Activated T-helper 2 cell treated with anti-CD3 and anti-CD28 coated beads, Interferon-gamma antibody, Interleukin-2, Interleukin-4, amounts not matched to agents 10 μg/mL and 5 μg/mL and 100 μg/mL, durations not matched to agents 14 hours and 24 hours and 36 hours (primary cell): Measurements from ENCODE around the gene SIGLEC7. TPM values are rescaled to one million over a fixed set of nuclear protein-coding genes. Genes with fewer than 3 reads are reported as not detected.

Experiments
- DNase-seq: peaks from one replicate; pipeline ENCODE4 v3.0.0; 2021; ENCODE audit warnings: low spot score
- H3K27ac Mint-ChIP-seq: one replicate; pipeline ENCODE4 v1.8.0; 2021; ENCODE audit warnings: mixed read lengths
- H3K27me3 Mint-ChIP-seq: one replicate; pipeline ENCODE4 v1.8.0; 2021; ENCODE audit warnings: low read depth, mixed read lengths
- H3K36me3 Mint-ChIP-seq: one replicate; pipeline ENCODE4 v1.8.0; 2021; ENCODE audit warnings: low read depth, mixed read lengths
- H3K4me1 Mint-ChIP-seq: one replicate; pipeline ENCODE4 v1.8.0; 2021; ENCODE audit warnings: low read depth, mixed read lengths
- H3K4me3 Mint-ChIP-seq: one replicate; pipeline ENCODE4 v1.8.0; 2021; ENCODE audit warnings: low read depth, mild to moderate bottlenecking, moderate library complexity, mixed read lengths
- H3K9me3 Mint-ChIP-seq: one replicate; pipeline ENCODE4 v1.8.0; 2021; ENCODE audit warnings: mixed read lengths
- intact Hi-C: fragments of 100-400 bp; cut with micrococcal nuclease; formaldehyde crosslinking; loops from one replicate; pipeline ENCODE4 v1.15.1; 2023
- total RNA-seq: library from RNA; stranded (reverse); gene quantifications from 2 replicates; pipeline ENCODE4 v1.2.3, GENCODE V29; 2022

SIGLEC7 gene
- total RNA-seq, 1 donor from 2014 or later = not detected

DNA sequence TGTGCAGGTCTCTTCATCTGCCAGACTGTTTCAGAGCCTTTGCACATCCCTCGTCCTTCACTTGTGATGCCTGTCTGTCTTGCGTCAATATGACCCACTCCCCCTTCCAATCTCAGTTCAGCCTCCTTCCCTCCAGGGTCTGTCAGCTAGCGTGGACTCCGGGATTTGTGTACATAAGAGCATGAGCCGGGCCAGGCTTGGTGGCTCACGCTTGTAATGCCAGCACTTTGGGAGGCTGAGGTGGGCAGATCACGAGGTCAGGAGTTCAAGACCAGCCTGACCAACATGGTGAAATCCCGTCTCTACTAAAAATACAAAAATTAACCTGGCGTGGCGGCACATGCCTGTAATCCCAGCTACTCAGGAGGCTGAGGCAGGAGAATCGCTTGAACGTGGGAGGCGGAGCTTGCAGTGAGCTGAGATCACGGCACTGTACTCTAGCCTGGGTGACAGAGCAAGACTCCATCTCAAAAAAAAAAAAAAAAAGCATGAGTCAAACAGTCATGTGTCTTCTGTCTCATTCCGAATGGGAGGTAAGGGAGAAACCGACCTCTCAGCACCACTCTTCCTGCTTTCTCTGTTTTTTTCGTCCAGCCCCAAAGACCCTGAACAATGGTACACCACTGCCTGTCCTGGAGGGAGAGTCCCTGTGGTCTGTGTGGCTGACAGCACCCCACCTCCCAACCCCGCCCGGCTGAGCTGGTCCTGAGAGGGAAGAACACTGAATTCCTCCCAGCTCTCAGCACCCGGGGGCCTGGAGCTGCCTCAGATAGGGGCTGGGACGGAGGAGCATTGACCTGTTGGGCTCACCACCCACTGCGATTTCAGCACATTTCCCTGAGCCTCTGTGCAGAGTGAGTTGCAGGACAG is 19.8 kb upstream of the SIGLEC7 start:
- Mint-ChIP-seq H3K27ac (no peak overlapping the region), H3K9me3 (no peaks in the 10 kb centered on the region), H3K4me1 (peaks cover 32% of the 10 kb centered on the region), H3K27me3 (peaks cover 7% of the 10 kb centered on the region), H3K4me3 (no peak overlapping the region), H3K36me3 (no peaks in the 10 kb centered on the region)
- intact Hi-C loops = no loop called here
- DNase-seq = no peak

DNA sequence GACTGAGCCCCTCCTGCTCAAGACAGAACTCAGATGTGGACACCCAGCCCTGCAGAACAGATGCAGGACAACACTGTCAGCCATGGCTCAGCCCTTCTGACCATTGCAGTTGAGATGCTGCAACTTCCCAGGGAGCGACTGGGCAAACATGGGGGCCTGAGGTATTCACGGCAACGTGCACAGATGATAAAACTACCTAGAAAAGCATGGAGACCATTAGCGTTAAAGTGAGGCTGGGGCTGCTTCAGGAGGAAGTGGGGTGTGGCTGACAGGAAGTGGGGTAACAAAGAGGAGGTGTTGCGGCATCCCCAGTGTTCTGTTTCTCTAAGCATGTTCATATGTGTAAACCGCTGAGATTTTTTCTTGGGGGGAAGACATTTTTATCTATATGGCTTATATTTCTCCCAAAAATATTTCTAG is 18.7 kb upstream of the SIGLEC7 start:
- H3K4me3 Mint-ChIP-seq = no peak overlapping the region
- peaks cover 38% of the 10 kb centered on the region for H3K4me1 Mint-ChIP-seq
- H3K9me3 Mint-ChIP-seq = no peaks in the 10 kb centered on the region
- DNase-seq = peak; percentile 31
- intact Hi-C loops = no loop called here
- H3K27ac Mint-ChIP-seq = peak overlapping the region; percentile 24
- no peaks in the 10 kb centered on the region for H3K36me3 Mint-ChIP-seq
- peaks cover 4% of the 10 kb centered on the region for H3K27me3 Mint-ChIP-seq

DNA sequence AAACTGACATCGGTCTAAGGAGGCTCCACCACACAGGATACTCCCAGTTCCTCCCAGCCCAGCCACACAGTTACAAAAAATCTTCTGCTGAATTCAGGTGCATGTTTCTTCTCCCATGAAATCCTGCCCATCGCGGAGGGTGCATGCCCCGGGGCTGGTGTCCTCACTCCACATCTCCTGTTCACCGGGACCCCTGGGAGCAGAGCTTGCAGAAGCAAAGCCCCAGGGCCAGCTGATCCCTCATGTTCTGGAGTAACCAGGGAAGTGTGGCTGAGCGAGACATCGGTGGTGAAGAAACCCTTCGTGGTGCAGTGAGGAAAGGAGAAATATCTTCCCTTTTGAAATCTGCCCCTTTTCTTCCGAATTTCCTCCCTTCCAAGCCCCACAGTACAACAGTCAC is 18.3 kb upstream of the SIGLEC7 start:
- H3K4me1 Mint-ChIP-seq = peaks cover 42% of the 10 kb centered on the region
- intact Hi-C loops = no loop called here
- peaks cover 4% of the 10 kb centered on the region for H3K27me3 Mint-ChIP-seq
- no peaks in the 10 kb centered on the region for H3K36me3 Mint-ChIP-seq
- H3K4me3 Mint-ChIP-seq = no peak overlapping the region
- DNase-seq = no peak
- H3K9me3 Mint-ChIP-seq = no peaks in the 10 kb centered on the region
- peak overlapping the region; percentile 63 for H3K27ac Mint-ChIP-seq

DNA sequence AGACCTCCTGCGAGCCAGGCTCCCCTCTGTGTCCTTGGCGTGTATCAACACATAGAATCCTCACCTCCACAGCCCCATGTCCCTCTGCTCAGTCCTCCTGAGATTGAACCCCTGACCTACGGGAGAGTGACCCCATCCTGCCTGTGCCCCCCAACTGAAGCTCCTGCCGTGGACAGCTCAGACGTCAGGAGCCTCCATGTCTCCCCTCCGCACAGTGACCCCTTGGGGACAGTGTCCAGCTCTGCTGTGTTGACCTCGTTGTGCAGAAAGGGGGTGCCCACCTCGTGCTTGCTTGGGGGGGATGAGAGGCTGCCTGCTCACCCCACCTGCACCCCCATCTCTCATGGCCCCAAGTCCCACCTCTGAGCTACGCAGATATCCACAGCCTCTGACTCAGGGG is 17.9 kb upstream of the SIGLEC7 start:
- Mint-ChIP-seq H3K36me3 (no peaks in the 10 kb centered on the region), H3K27ac (peak overlapping the region; percentile 63), H3K4me1 (peaks cover 38% of the 10 kb centered on the region), H3K9me3 (no peaks in the 10 kb centered on the region), H3K27me3 (peaks cover under 1% of the 10 kb centered on the region), H3K4me3 (no peak overlapping the region)
- no peak for DNase-seq
- intact Hi-C loops = no loop called here

DNA sequence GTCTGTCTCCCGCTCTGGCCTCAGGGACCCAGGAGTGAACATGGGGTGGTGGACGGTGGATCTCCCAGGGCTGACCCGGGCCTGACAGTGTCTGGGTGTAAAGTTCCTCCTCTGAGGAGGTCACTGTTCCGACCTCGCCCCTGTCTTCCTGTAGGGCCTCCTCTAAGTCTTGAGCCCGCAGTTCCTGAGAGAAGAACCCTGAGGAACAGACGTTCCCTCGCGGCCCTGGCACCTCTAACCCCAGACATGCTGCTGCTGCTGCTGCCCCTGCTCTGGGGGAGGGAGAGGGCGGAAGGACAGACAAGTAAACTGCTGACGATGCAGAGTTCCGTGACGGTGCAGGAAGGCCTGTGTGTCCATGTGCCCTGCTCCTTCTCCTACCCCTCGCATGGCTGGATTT is 17.4 kb upstream of the SIGLEC7 start, which contains the start of gene SIGLEC9:
Gene SIGLEC9, plus strand, starts transcription at position 178 of the 400 bp plus-strand sequence. Its CDS starts 69 bp downstream, at position 247.
- no peaks in the 10 kb centered on the region for H3K27me3 Mint-ChIP-seq
- H3K36me3 Mint-ChIP-seq = no peaks in the 10 kb centered on the region
- no peak for DNase-seq
- H3K9me3 Mint-ChIP-seq = no peaks in the 10 kb centered on the region
- intact Hi-C loops = no loop called here
- peaks cover 38% of the 10 kb centered on the region for H3K4me1 Mint-ChIP-seq
- peak within 1 kb of the TSS; percentile 63 for H3K27ac Mint-ChIP-seq
- H3K4me3 Mint-ChIP-seq = peak within 1 kb of the TSS; percentile 26

DNA sequence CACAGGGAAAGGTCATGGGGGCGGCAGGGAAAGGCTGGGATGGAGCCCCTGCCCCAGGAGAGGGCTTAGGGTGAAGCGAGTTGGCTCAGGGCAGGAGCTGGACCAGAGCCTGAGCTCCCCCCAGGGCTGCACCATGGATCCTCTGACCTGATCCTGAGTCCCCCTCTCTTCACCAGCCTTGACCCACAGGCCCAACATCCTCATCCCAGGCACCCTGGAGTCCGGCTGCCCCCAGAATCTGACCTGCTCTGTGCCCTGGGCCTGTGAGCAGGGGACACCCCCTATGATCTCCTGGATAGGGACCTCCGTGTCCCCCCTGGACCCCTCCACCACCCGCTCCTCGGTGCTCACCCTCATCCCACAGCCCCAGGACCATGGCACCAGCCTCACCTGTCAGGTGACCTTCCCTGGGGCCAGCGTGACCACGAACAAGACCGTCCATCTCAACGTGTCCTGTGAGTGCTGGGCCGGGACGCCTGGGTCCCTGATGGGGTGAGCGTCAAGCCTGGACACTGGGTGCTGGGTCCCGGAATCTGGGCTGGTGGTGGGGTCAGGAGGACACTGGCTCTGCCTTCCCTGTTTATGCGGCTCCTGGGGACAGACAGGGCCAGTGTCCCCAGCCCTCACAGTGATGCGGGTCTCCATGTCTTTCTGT is 16.6 kb upstream of the SIGLEC7 start:
- Mint-ChIP-seq H3K36me3 (no peaks in the 10 kb centered on the region), H3K27ac (no peak overlapping the region), H3K27me3 (no peaks in the 10 kb centered on the region), H3K9me3 (no peaks in the 10 kb centered on the region), H3K4me1 (peaks cover 39% of the 10 kb centered on the region), H3K4me3 (no peak overlapping the region)
- DNase-seq = no peak
- intact Hi-C loops = no loop called here

DNA sequence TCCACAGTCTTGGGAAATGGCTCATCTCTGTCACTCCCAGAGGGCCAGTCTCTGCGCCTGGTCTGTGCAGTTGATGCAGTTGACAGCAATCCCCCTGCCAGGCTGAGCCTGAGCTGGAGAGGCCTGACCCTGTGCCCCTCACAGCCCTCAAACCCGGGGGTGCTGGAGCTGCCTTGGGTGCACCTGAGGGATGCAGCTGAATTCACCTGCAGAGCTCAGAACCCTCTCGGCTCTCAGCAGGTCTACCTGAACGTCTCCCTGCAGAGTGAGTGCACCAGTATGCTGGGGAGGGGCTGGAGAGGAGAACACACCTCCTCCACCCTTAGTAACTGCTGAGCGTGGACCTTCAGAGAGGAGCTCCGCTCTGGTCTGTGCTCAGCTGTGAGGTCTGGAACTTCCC is 15.1 kb upstream of the SIGLEC7 start:
- Mint-ChIP-seq H3K9me3 (no peaks in the 10 kb centered on the region), H3K27me3 (no peaks in the 10 kb centered on the region), H3K36me3 (no peaks in the 10 kb centered on the region), H3K27ac (no peak overlapping the region), H3K4me1 (peaks cover 43% of the 10 kb centered on the region), H3K4me3 (no peak overlapping the region)
- intact Hi-C loops = no loop called here
- DNase-seq = no peak

DNA sequence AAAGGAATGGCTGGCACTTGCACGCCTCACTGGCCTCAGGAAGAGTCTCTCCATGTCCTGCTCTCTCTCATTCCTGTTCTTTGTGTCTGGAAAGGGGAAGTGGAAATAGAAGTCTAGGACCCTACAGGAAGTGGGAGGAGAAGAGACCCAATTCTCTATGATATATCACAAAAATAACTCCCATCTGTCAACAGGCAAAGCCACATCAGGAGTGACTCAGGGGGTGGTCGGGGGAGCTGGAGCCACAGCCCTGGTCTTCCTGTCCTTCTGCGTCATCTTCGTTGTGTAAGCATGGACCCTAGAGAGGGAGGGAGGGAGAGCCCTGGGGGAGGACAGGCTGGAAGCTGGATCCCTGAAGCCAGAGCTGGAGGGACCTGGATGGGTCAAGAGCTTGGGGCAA is 14.3 kb upstream of the SIGLEC7 start:
- H3K27ac Mint-ChIP-seq = no peak overlapping the region
- DNase-seq = no peak
- H3K9me3 Mint-ChIP-seq = no peaks in the 10 kb centered on the region
- no peaks in the 10 kb centered on the region for H3K27me3 Mint-ChIP-seq
- H3K4me3 Mint-ChIP-seq = no peak overlapping the region
- intact Hi-C loops = no loop called here
- no peaks in the 10 kb centered on the region for H3K36me3 Mint-ChIP-seq
- peaks cover 48% of the 10 kb centered on the region for H3K4me1 Mint-ChIP-seq

DNA sequence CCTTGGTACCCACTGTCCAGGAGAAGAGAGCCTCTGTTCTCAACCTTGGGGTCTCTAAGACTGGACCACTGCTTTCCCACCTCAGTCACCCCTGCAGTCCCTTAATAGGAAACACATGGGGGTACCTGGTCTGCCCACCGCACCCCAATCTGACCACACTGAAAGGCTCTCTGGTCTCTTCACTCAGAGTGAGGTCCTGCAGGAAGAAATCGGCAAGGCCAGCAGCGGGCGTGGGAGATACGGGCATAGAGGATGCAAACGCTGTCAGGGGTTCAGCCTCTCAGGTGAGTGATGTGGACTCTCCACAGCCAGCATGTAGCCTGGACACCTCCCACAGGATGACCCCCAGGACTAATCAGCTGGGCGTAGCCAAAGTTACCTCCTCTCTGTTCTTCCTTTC is 13.9 kb upstream of the SIGLEC7 start:
- H3K9me3 Mint-ChIP-seq = no peaks in the 10 kb centered on the region
- H3K27ac Mint-ChIP-seq = no peak overlapping the region
- H3K4me3 Mint-ChIP-seq = no peak overlapping the region
- H3K27me3 Mint-ChIP-seq = no peaks in the 10 kb centered on the region
- H3K36me3 Mint-ChIP-seq = no peaks in the 10 kb centered on the region
- intact Hi-C loops = no loop called here
- no peak for DNase-seq
- peaks cover 45% of the 10 kb centered on the region for H3K4me1 Mint-ChIP-seq

DNA sequence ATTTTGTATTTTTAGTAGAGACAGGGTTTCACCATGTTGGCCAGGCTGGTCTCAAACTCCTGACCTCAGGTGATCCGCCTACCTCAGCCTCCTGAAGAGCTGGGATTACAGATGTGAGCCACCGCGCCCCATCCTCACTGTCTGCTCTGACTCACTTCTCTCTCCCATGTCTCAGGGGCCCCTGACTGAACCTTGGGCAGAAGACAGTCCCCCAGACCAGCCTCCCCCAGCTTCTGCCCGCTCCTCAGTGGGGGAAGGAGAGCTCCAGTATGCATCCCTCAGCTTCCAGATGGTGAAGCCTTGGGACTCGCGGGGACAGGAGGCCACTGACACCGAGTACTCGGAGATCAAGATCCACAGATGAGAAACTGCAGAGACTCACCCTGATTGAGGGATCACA is 12.4 kb upstream of the SIGLEC7 start:
- intact Hi-C loops = no loop called here
- Mint-ChIP-seq H3K27ac (no peak overlapping the region), H3K9me3 (no peaks in the 10 kb centered on the region), H3K36me3 (no peaks in the 10 kb centered on the region), H3K4me1 (peaks cover 31% of the 10 kb centered on the region), H3K4me3 (no peak overlapping the region), H3K27me3 (peaks cover 2% of the 10 kb centered on the region)
- no peak for DNase-seq

DNA sequence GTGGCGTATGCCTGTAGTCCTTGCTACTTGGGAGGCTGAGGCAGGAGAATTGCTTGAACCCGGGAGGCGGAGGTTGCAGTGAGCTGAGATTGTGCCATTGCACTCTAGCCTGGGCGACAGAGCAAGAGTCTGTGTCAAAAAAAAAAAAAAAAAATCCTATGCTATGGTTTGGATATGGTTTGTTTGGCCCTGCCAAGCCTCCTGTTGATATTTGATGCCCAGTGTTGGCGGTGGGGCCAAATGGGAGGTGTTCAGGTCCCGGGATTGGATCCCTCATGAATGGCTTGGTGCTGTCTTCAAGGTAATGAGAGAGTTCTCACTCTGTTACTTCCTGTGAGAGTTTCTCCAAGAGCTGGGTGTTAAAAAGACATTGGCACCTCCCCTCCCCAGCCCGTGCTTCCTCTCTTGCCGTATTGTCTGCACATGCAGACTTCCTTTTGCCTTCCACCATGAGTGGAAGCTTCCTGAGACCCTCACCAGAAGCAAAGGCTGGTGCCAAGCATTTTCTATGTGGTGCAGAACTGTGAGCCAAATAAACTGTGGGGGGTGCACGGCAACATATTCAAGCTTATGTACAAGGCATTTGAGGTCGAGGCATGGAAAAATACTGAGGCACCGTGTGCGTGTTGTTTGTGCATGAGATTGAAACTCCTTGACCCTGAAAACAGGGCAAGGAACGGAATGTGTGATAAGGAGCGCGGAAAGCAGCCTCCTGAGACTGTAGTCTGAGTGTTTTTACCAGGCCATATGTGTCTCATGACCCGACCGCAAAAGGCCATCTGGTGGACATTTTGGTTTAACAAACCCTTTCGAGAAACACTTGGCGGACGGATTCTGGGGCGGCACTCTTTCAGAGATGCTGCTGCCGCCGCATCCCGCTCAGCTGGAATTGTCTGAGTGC is 10.1 kb upstream of the SIGLEC7 start:
- Mint-ChIP-seq H3K27ac (peak overlapping the region; percentile 30), H3K9me3 (no peaks in the 10 kb centered on the region), H3K4me3 (peak overlapping the region; percentile 7), H3K36me3 (no peaks in the 10 kb centered on the region), H3K27me3 (peaks cover 9% of the 10 kb centered on the region), H3K4me1 (peaks cover 30% of the 10 kb centered on the region)
- DNase-seq = no peak
- intact Hi-C loops = no loop called here

DNA sequence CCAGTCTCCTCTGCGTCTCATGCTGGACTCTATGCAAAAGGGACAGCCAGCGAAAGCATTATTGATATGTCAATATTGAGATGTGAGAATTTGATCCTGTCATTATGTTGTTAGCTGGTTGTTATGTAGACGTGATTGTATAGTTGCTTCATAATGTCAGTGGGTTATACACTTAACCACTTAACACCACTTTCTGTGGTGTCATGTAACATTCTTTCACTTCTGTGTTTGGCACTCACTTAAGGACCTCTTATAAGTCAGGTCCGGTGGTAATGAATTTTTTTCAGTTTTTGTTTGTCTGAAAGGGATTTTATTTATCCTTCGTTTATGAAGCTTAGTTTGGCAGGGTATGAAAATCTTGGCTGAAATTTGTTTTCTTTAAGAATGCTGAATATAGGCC is 7.1 kb upstream of the SIGLEC7 start:
- H3K4me1 Mint-ChIP-seq = peaks cover 20% of the 10 kb centered on the region
- DNase-seq = no peak

More for the DNA sequence above, 7.1 kb upstream of the SIGLEC7 start:
- H3K4me3 Mint-ChIP-seq = no peak overlapping the region
- intact Hi-C loops = no loop called here
- no peaks in the 10 kb centered on the region for H3K9me3 Mint-ChIP-seq
- H3K27ac Mint-ChIP-seq = no peak overlapping the region
- H3K27me3 Mint-ChIP-seq = peaks cover 15% of the 10 kb centered on the region
- H3K36me3 Mint-ChIP-seq = no peaks in the 10 kb centered on the region
